Mesothelial cell of epicardium (in vitro differentiated cells): ENCODE results near the gene PPP1CB. TPM values are rescaled to one million over a fixed set of nuclear protein-coding genes. Genes with fewer than 3 reads are reported as not detected.

Experiments
- DNase-seq, 2 experiments: peaks; one replicate each; pipeline ENCODE4 v3.0.0; 2021; ENCODE audit warnings: low spot score in 2 of 2; ENCODE audit not compliant: unreplicated experiment in 2 of 2
- H3K27ac Mint-ChIP-seq: 2 replicates; pipeline ENCODE4 v1.8.0; 2021; ENCODE audit warnings: mixed read lengths
- H3K27me3 Mint-ChIP-seq: 2 replicates; pipeline ENCODE4 v1.8.0; 2021; ENCODE audit warnings: low read depth, mixed read lengths
- H3K36me3 Mint-ChIP-seq: 2 replicates; pipeline ENCODE4 v1.8.0; 2021; ENCODE audit warnings: mixed read lengths
- H3K4me1 Mint-ChIP-seq: 2 replicates; pipeline ENCODE4 v1.8.0; 2021; ENCODE audit warnings: mixed read lengths
- H3K4me3 Mint-ChIP-seq: 2 replicates; pipeline ENCODE4 v1.8.0; 2021; ENCODE audit warnings: mild to moderate bottlenecking, moderate library complexity, mixed read lengths
- H3K9me3 Mint-ChIP-seq: 2 replicates; pipeline ENCODE4 v1.8.0; 2021; ENCODE audit warnings: mixed read lengths
- CTCF ChIP-seq: fragments of 200-600 bp; sonication (generic); IDR thresholded peaks from one replicate; pipeline ENCODE4 v1.5.0; 2021; ENCODE audit warnings: antibody characterized with exemption; ENCODE audit not compliant: unreplicated experiment
- total RNA-seq: library from RNA; stranded (reverse); gene quantifications from 3 replicates; pipeline ENCODE4 v1.2.1, GENCODE V29; 2021

Gene PPP1CB
- total RNA-seq, 1 donor from 2014 or later, result 161 TPM

GRCh38 chr2:28748941-28749340 is 2.7 kb upstream of the PPP1CB start:
- no peak for DNase-seq
- no peak for TF ChIP-seq CTCF
- H3K4me1 Mint-ChIP-seq, result peaks cover 16% of the 10 kb centered on the region
- no peak overlapping the region for H3K4me3 Mint-ChIP-seq
- H3K27ac Mint-ChIP-seq, result no peak overlapping the region
- H3K9me3 Mint-ChIP-seq, result no peaks in the 10 kb centered on the region
- no peaks in the 10 kb centered on the region for H3K36me3 Mint-ChIP-seq
- H3K27me3 Mint-ChIP-seq, result no peaks in the 10 kb centered on the region

DNA sequence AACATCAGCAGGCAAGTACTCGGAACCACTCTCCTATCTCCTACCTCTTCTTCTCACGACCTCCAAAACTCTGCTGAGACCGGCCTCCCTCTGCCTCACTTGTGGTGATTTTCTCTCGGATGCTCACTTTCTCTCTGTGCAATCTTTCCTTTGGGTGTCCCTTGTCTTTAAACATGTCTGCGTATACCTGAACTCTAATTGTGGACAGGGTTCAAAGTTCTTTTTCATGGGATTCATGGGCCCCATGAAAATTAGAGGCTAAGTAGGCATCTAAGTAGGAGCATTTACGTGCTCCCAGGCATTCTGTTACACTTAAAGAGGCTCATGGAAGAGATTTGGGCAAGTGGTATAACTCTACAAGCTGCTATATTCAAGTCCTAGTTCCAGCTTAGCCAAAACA is 2.1 kb upstream of the PPP1CB start:
- no peak for TF ChIP-seq CTCF
- no peak for DNase-seq
- Mint-ChIP-seq H3K4me1 (peaks cover 19% of the 10 kb centered on the region), H3K27me3 (no peaks in the 10 kb centered on the region), H3K27ac (peak overlapping the region; percentile 98), H3K36me3 (no peaks in the 10 kb centered on the region), H3K4me3 (no peak overlapping the region), H3K9me3 (no peaks in the 10 kb centered on the region)

GRCh38 chr2:28750316-28751251 is 1.0 kb upstream of the PPP1CB start:
- Mint-ChIP-seq H3K4me1 (peaks cover 29% of the 10 kb centered on the region), H3K9me3 (no peaks in the 10 kb centered on the region), H3K27me3 (no peaks in the 10 kb centered on the region), H3K4me3 (peak overlapping the region; percentile 92), H3K27ac (peak overlapping the region; percentile 98), H3K36me3 (no peaks in the 10 kb centered on the region)
- no peak for TF ChIP-seq CTCF
- DNase-seq, result no peak

- H3K9me3 Mint-ChIP-seq, result no peaks in the 10 kb centered on the region
- no peaks in the 10 kb centered on the region for H3K36me3 Mint-ChIP-seq
- peak overlapping the region; percentile 99 for H3K27ac Mint-ChIP-seq
- H3K4me1 Mint-ChIP-seq, result peaks cover 42% of the 10 kb centered on the region
- no peaks in the 10 kb centered on the region for H3K27me3 Mint-ChIP-seq
- H3K4me3 Mint-ChIP-seq, result peak overlapping the region; percentile 92
- DNase-seq, result no peak
- no peak for TF ChIP-seq CTCF
Measured at GRCh38 chr2:28751956-28752630, 463 bp downstream of the PPP1CB start.

- TF ChIP-seq CTCF, result no peak
- Mint-ChIP-seq H3K36me3 (no peaks in the 10 kb centered on the region), H3K9me3 (no peaks in the 10 kb centered on the region), H3K27me3 (no peaks in the 10 kb centered on the region), H3K4me1 (peaks cover 49% of the 10 kb centered on the region), H3K27ac (peak overlapping the region; percentile 99), H3K4me3 (peak overlapping the region; percentile 92)
- no peak for DNase-seq
Measured at GRCh38 chr2:28752631-28753376, 1.2 kb downstream of the PPP1CB start.
